Measurements from ENCODE around the gene MDP1. TPM values are rescaled to one million over a fixed set of nuclear protein-coding genes. Genes with fewer than 3 reads are reported as not detected.

Gene MDP1
- total and polyA plus RNA-seq, 2 of the 8 experiments (the other 6 are each of a cell fraction or from before 2014, with no cell fraction given): 17.7 to 32.2 TPM

GRCh38 chr14:24232645-24233537, 17.0 kb upstream of the MDP1 start, which contains the start of gene GMPR2 (continued):
- TF ChIP-seq POLR2AphosphoS5 (IDR thresholded peaks at IDR 0.05; ENCODE audit: low read depth, low read length): peak; percentile 57; the same call in 1 of the 2 replicates
- TF ChIP-seq E2F6 (IDR thresholded peaks at IDR 0.05): peak; percentile 68
- TF ChIP-seq TEAD4 (IDR thresholded peaks at IDR 0.05; ENCODE audit: low read depth, low read length): 0 out of 2 replicates have a peak, but pooled peaks have one; percentile 40
- no peak for TF ChIP-seq BRCA1 (IDR thresholded peaks at IDR 0.05; ENCODE audit: low read depth, low read length)
- TF ChIP-seq NRF1 (IDR thresholded peaks at IDR 0.05; ENCODE audit: low read depth, low read length): no peak
- no peak for TF ChIP-seq ZNF274 (IDR thresholded peaks at IDR 0.05; ENCODE audit: borderline replicate concordance, extremely low read depth, low read length)
- peak; percentile 60; the same call in 1 of the 2 replicates for TF ChIP-seq TAF1 (IDR thresholded peaks at IDR 0.05; ENCODE audit: low read depth, low read length)
- no peak for TF ChIP-seq SP2 (IDR thresholded peaks at IDR 0.05; ENCODE audit: low read length)
- peak; percentile 63; the same call in 1 of the 2 replicates for TF ChIP-seq PHF8 (conservative IDR thresholded peaks at IDR 0.05; ENCODE audit: low read depth, low read length)
- no peak for TF ChIP-seq EGR1 (IDR thresholded peaks at IDR 0.05; ENCODE audit: borderline replicate concordance, low read depth, low read length)
- TF ChIP-seq EP300 (IDR thresholded peaks at IDR 0.05; ENCODE audit: borderline replicate concordance in 1 of 2, low read depth in 2 of 2, low read length in 2 of 2): 0 out of 3 replicates have a peak, but pooled peaks of 1 of the 2 experiments have one; percentile 14

Data from H1 (cell line).